Activated gamma-delta T cell (primary cell): ENCODE measurements around the gene MYOC.
"Not testable (repeated sequence)": the region's sequence is repeated elsewhere in the genome, so short reads cannot be mapped to it uniquely, and the experiment has no call there.

Experiments used
- DNase-seq: peaks from one replicate; lab custom pipeline; 2025; lab: John Stamatoyannopoulos, UW
- total RNA-seq, 2 donors: gene quantifications; one replicate each; lab custom pipeline; 2026; lab: John Stamatoyannopoulos, UW

The MYOC gene
- total RNA-seq, result 0 reads per million in 2 donors

GRCh38 chr1:171652234-171652822, at the start of gene MYOC:
TSS of gene MYOC (minus strand) at chr1:171652688. CDS start at chr1:171652611, 77 bp downstream.
- no peak for DNase-seq

GRCh38 chr1:171699531-171699930, 47.0 kb upstream of the MYOC start:
- DNase-seq, result no peak

GRCh38 chr1:171695772-171696171, 43.3 kb upstream of the MYOC start:
- not testable (repeated sequence) for DNase-seq

- DNase-seq, result not testable (repeated sequence)
Measured at GRCh38 chr1:171693541-171693940, 41.1 kb upstream of the MYOC start.

GRCh38 chr1:171683870-171684269, 31.4 kb upstream of the MYOC start:
- DNase-seq, result no peak

- DNase-seq, result no peak
Measured at GRCh38 chr1:171680339-171680738, 27.9 kb upstream of the MYOC start.

- DNase-seq, result no peak
Measured at GRCh38 chr1:171676823-171677222, 24.3 kb upstream of the MYOC start.

GRCh38 chr1:171674431-171675405, 22.2 kb upstream of the MYOC start:
- DNase-seq, result no peak

- no peak for DNase-seq
Measured at GRCh38 chr1:171670739-171671138, 18.3 kb upstream of the MYOC start.

- DNase-seq, result no peak
Measured at GRCh38 chr1:171668372-171668771, 15.9 kb upstream of the MYOC start.

GRCh38 chr1:171666114-171666769, 13.8 kb upstream of the MYOC start:
- no peak for DNase-seq

GRCh38 chr1:171664976-171665375, 12.5 kb upstream of the MYOC start:
- DNase-seq, result no peak

- no peak for DNase-seq
Measured at GRCh38 chr1:171663854-171664575, 11.5 kb upstream of the MYOC start.

GRCh38 chr1:171663036-171663853, 10.8 kb upstream of the MYOC start:
- no peak for DNase-seq

- no peak for DNase-seq
Measured at GRCh38 chr1:171661076-171661650, 8.7 kb upstream of the MYOC start.

- not testable (repeated sequence) for DNase-seq
Measured at GRCh38 chr1:171656206-171656605, 3.7 kb upstream of the MYOC start.

- no peak for DNase-seq
Measured at GRCh38 chr1:171655746-171656116, 3.2 kb upstream of the MYOC start.

GRCh38 chr1:171654942-171655745, 2.7 kb upstream of the MYOC start:
- no peak for DNase-seq

- no peak for DNase-seq
Measured at GRCh38 chr1:171654201-171654941, 1.9 kb upstream of the MYOC start.
